22Rv1 (cell line): Measurements from ENCODE around the gene DCDC2C.

Source experiments
- H3K27ac ChIP-seq: fragments of 450-650 bp; 2 replicates; pipeline ENCODE4 v1.5.1; 2017
- CTCF ChIP-seq: fragments of 450-650 bp; IDR thresholded peaks from 2 replicates; pipeline ENCODE4 v1.5.1; 2017; ENCODE audit warnings: mild to moderate bottlenecking
- ZFX ChIP-seq: fragments of 450-650 bp; IDR thresholded peaks from 2 replicates; pipeline ENCODE4 v1.6.1; 2017; ENCODE audit warnings: antibody characterized with exemption, borderline replicate concordance

Gene DCDC2C

GRCh38 chr2:3839476-3839875 lies 136.1 kb downstream of the DCDC2C start:
- no peak overlapping the region for H3K27ac ChIP-seq
- no peak for TF ChIP-seq CTCF
- TF ChIP-seq ZFX: no peak

- TF ChIP-seq ZFX (no peak), CTCF (no peak)
- H3K27ac ChIP-seq: no peak overlapping the region
Measured at GRCh38 chr2:3840611-3841155, 137.3 kb downstream of the DCDC2C start.

- TF ChIP-seq ZFX (no peak), CTCF (no peak)
- no peak overlapping the region for H3K27ac ChIP-seq
Measured at GRCh38 chr2:3847397-3848052, 144.2 kb downstream of the DCDC2C start.

GRCh38 chr2:3848776-3849175 lies 145.4 kb downstream of the DCDC2C start:
- H3K27ac ChIP-seq: no peak overlapping the region
- no peak for TF ChIP-seq CTCF
- no peak for TF ChIP-seq ZFX

- TF ChIP-seq ZFX (no peak), CTCF (no peak)
- H3K27ac ChIP-seq: no peak overlapping the region
Measured at GRCh38 chr2:3849213-3849612, 145.8 kb downstream of the DCDC2C start.

- no peak for TF ChIP-seq ZFX
- no peak for TF ChIP-seq CTCF
- H3K27ac ChIP-seq: no peak overlapping the region
Measured at GRCh38 chr2:3857576-3857975, 154.2 kb downstream of the DCDC2C start.
